Measurements from ENCODE around the gene BAG1. TPM values are rescaled to one million over a fixed set of nuclear protein-coding genes. Genes with fewer than 3 reads are reported as not detected.

Gene BAG1
- total RNA-seq, 4 donors from 2014 or later, result 81.5 to 244 (median 158) TPM

- ATAC-seq (no peak), DNase-seq (no peak)
- no peak overlapping the region for H3K4me3 ChIP-seq
- TF ChIP-seq, protein P1, sequence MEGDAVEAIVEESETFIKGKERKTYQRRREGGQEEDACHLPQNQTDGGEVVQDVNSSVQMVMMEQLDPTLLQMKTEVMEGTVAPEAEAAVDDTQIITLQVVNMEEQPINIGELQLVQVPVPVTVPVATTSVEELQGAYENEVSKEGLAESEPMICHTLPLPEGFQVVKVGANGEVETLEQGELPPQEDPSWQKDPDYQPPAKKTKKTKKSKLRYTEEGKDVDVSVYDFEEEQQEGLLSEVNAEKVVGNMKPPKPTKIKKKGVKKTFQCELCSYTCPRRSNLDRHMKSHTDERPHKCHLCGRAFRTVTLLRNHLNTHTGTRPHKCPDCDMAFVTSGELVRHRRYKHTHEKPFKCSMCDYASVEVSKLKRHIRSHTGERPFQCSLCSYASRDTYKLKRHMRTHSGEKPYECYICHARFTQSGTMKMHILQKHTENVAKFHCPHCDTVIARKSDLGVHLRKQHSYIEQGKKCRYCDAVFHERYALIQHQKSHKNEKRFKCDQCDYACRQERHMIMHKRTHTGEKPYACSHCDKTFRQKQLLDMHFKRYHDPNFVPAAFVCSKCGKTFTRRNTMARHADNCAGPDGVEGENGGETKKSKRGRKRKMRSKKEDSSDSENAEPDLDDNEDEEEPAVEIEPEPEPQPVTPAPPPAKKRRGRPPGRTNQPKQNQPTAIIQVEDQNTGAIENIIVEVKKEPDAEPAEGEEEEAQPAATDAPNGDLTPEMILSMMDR (IDR thresholded peaks at IDR 0.05 in 4 of 5, conservative IDR thresholded peaks at IDR 0.05 in 1 of 5), result no peak
- TF ChIP-seq POLR2A (IDR thresholded peaks at IDR 0.05), result no peak
- H3K27ac ChIP-seq, result no peak overlapping the region
- H3K4me1 ChIP-seq, result peaks cover 17 to 19% of the 10 kb centered on the region in 2 donors
- no peaks in the 10 kb centered on the region for H3K9me3 ChIP-seq
- in situ Hi-C loops (cut with MboI; ENCODE audit: low sequenced_read_pairs in 4 of 4), result no loop called here
- H3K36me3 ChIP-seq, result peaks cover 0 to 50% of the 10 kb centered on the region in 2 donors
- intact Hi-C loops (cut with DNase I; ENCODE audit: low total_unique reads), result no loop called here
- no peaks in the 10 kb centered on the region for H3K27me3 ChIP-seq
These were observed 2.8 kb upstream of the BAG1 start for GRCh38 chr9:33267151-33267767.

GRCh38 chr9:33265211-33265865 is 830 bp upstream of the BAG1 start:
- no peak for TF ChIP-seq POLR2A (IDR thresholded peaks at IDR 0.05)
- TF ChIP-seq, protein P1 (IDR thresholded peaks at IDR 0.05 in 4 of 5, conservative IDR thresholded peaks at IDR 0.05 in 1 of 5), result no peak
- intact Hi-C loops (cut with DNase I; ENCODE audit: low total_unique reads), result loop anchor here (1.0 kb wide), 1 partner anchor 25 kb away; the partner anchor contains the start of gene NFX1
- peaks cover 0 to 51% of the 10 kb centered on the region in 2 donors for H3K36me3 ChIP-seq
- H3K4me3 ChIP-seq, result peak overlapping the region; percentile 74 to 100 (median 90)
- in situ Hi-C loops (cut with MboI; ENCODE audit: low sequenced_read_pairs in 4 of 4), result no loop called here
- H3K9me3 ChIP-seq, result no peaks in the 10 kb centered on the region
- peak overlapping the region; percentile 96 to 100 (median 98) for H3K27ac ChIP-seq
- DNase-seq (no peak), ATAC-seq (no peak)
- H3K27me3 ChIP-seq, result no peaks in the 10 kb centered on the region
- H3K4me1 ChIP-seq, result peaks cover 17 to 20% of the 10 kb centered on the region in 2 donors

DNA sequence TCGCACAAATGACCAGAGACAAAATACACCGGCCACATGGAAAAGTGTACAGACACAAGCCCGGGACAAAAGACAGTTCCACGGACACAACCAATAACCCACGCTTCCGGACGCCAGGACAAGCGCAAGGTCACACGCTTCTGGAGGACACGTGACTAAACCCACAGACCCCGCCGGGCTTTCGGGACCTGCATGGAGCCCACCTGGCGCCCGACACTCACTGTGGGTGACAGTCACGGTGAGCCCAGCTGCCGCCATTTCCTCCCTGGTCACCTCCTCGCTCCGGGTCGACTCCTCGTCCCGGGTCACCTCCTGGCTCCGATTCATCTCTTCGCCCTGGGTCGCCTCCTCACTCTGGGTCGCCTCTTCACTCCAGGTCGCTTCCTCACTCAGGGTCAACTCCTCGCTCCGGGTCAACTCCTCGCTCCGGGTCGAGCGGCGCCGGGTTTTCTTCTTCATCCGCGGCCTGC is 470 bp downstream of the BAG1 start:
- peak; percentile 30 to 43 for ATAC-seq
- Histone ChIP-seq H3K36me3 (peaks cover 0 to 51% of the 10 kb centered on the region in 2 donors), H3K4me1 (peaks cover 17 to 24% of the 10 kb centered on the region in 2 donors), H3K27me3 (no peaks in the 10 kb centered on the region), H3K9me3 (no peaks in the 10 kb centered on the region), H3K27ac (peak overlapping the region; percentile 96 to 100 (median 98)), H3K4me3 (peak overlapping the region; percentile 86 to 100 (median 90))
- in situ Hi-C loops (cut with MboI; ENCODE audit: low sequenced_read_pairs in 4 of 4), result no loop called here
- peak; percentile 43 to 60 for DNase-seq
- TF ChIP-seq, protein P1 (IDR thresholded peaks at IDR 0.05 in 4 of 5, conservative IDR thresholded peaks at IDR 0.05 in 1 of 5), result no peak
- TF ChIP-seq POLR2A (IDR thresholded peaks at IDR 0.05), result no peak
- intact Hi-C loops (cut with DNase I; ENCODE audit: low total_unique reads), result no loop called here

GRCh38 chr9:33263131-33264002 is 1.1 kb downstream of the BAG1 start:
- H3K36me3 ChIP-seq, result peaks cover 0 to 51% of the 10 kb centered on the region in 2 donors
- no peaks in the 10 kb centered on the region for H3K27me3 ChIP-seq
- in situ Hi-C loops (cut with MboI; ENCODE audit: low sequenced_read_pairs in 4 of 4), result no loop called here
- peaks cover 20 to 31% of the 10 kb centered on the region in 2 donors for H3K4me1 ChIP-seq
- DNase-seq (peak in 1 of 2 donors; percentile 39), ATAC-seq (peak; percentile 21 to 34)
- intact Hi-C loops (cut with DNase I; ENCODE audit: low total_unique reads), result no loop called here
- no peaks in the 10 kb centered on the region for H3K9me3 ChIP-seq
- peak overlapping the region; percentile 86 to 100 (median 90) for H3K4me3 ChIP-seq
- peak in 1 of 2 donors; percentile 17 for TF ChIP-seq POLR2A (IDR thresholded peaks at IDR 0.05)
- TF ChIP-seq, protein P1 (IDR thresholded peaks at IDR 0.05 in 4 of 5, conservative IDR thresholded peaks at IDR 0.05 in 1 of 5), result no peak
- H3K27ac ChIP-seq, result peak overlapping the region; percentile 96 to 100 (median 98)

All from gastrocnemius medialis (tissue), 4 donors.